Measurements from ENCODE around the gene MAEL.

MAEL gene

GRCh38 chr1:166969074-166969677 is 19.9 kb upstream of the MAEL start:
- DNase-seq (ENCODE audit: low read depth), result no peak
- TF ChIP-seq CTCF (conservative IDR thresholded peaks at IDR 0.05; ENCODE audit: low read depth, low read length), result no peak
- H3K4me3 ChIP-seq (ENCODE audit: low read length), result no peak overlapping the region

- no peak overlapping the region for H3K4me3 ChIP-seq (ENCODE audit: low read length)
- DNase-seq (ENCODE audit: low read depth), result no peak
- no peak for TF ChIP-seq CTCF (conservative IDR thresholded peaks at IDR 0.05; ENCODE audit: low read depth, low read length)
Observed at GRCh38 chr1:166971252-166971651, 17.8 kb upstream of the MAEL start.

- H3K4me3 ChIP-seq (ENCODE audit: low read length), result no peak overlapping the region
- no peak for DNase-seq (ENCODE audit: low read depth)
- no peak for TF ChIP-seq CTCF (conservative IDR thresholded peaks at IDR 0.05; ENCODE audit: low read depth, low read length)
Observed at GRCh38 chr1:166972193-166972592, 16.9 kb upstream of the MAEL start.

- H3K4me3 ChIP-seq (ENCODE audit: low read length), result no peak overlapping the region
- TF ChIP-seq CTCF (conservative IDR thresholded peaks at IDR 0.05; ENCODE audit: low read depth, low read length), result no peak
- DNase-seq (ENCODE audit: low read depth), result no peak
Observed at GRCh38 chr1:166972826-166973225, 16.3 kb upstream of the MAEL start.

GRCh38 chr1:166974647-166975345 is 14.3 kb upstream of the MAEL start:
- peak overlapping the region; percentile 59 for H3K4me3 ChIP-seq (ENCODE audit: low read length)
- no peak for DNase-seq (ENCODE audit: low read depth)
- no peak for TF ChIP-seq CTCF (conservative IDR thresholded peaks at IDR 0.05; ENCODE audit: low read depth, low read length)

GRCh38 chr1:166975361-166976129 is 13.5 kb upstream of the MAEL start, which contains the start of gene ILDR2:
TSS of gene ILDR2 (minus strand) at chr1:166975540. CDS start at chr1:166975268, 272 bp downstream.
- peak within 1 kb of the TSS; percentile 59 for H3K4me3 ChIP-seq (ENCODE audit: low read length)
- no peak for DNase-seq (ENCODE audit: low read depth)
- no peak for TF ChIP-seq CTCF (conservative IDR thresholded peaks at IDR 0.05; ENCODE audit: low read depth, low read length)

All from retinal pigment epithelial cell (primary cell).